Activated B cell treated with CpG ODN at 0.5 μM for 24 hours (primary cell): ENCODE measurements around the gene ARHGDIG. TPM values are rescaled to one million over a fixed set of nuclear protein-coding genes. Genes with fewer than 3 reads are reported as not detected.
A peak's percentile ranks its signal among the peaks of the same experiment; 100 is the strongest.

ENCODE experiments used
- ATAC-seq: fragments of 200-7000 bp; cut with Tn5 transposase; one replicate; pipeline ENCODE4 v1.10.0; 2021; ENCODE audit warnings: low read depth, mild to moderate bottlenecking, moderate library complexity
- CTCF ChIA-PET: fragments of 350-600 bp; sonication (Branson Sonifier 250); formaldehyde crosslinking; loops from one replicate; lab custom pipeline; 2021; ENCODE audit warnings: antibody characterized with exemption; lab: Charles Lee
- POLR2A ChIA-PET: fragments of 350-600 bp; sonication (Branson Sonifier 250); formaldehyde crosslinking; loops from one replicate; lab custom pipeline; 2021; ENCODE audit warnings: antibody characterized with exemption; lab: Charles Lee
- DNase-seq: peaks from one replicate; pipeline ENCODE4 v3.0.0; 2022
- H3K27ac Mint-ChIP-seq: one replicate; pipeline ENCODE4 v1.8.0; 2020; ENCODE audit warnings: mixed read lengths
- H3K27me3 Mint-ChIP-seq: one replicate; pipeline ENCODE4 v1.8.0; 2021; ENCODE audit warnings: mixed read lengths
- H3K36me3 Mint-ChIP-seq: one replicate; pipeline ENCODE4 v1.8.0; 2021; ENCODE audit warnings: low read depth, mixed read lengths
- H3K4me1 Mint-ChIP-seq: one replicate; pipeline ENCODE4 v1.8.0; 2021; ENCODE audit warnings: mixed read lengths
- H3K4me3 Mint-ChIP-seq: one replicate; pipeline ENCODE4 v1.8.0; 2020; ENCODE audit warnings: mild to moderate bottlenecking, mixed read lengths
- H3K9me3 Mint-ChIP-seq: one replicate; pipeline ENCODE4 v1.8.0; 2020; ENCODE audit warnings: mixed read lengths
- intact Hi-C: fragments of 100-400 bp; cut with micrococcal nuclease; formaldehyde crosslinking; loops from one replicate; pipeline ENCODE4 v1.15.1; 2024
- total RNA-seq: library from RNA; stranded (reverse); gene quantifications from 2 replicates; pipeline ENCODE4 v1.2.3, GENCODE V29; 2022
- TF ChIP-seq, protein P1 (sequence below): fragments of 200-600 bp; IDR thresholded peaks from one replicate; pipeline ENCODE4 v1.8.0; 2022; ENCODE audit warnings: antibody characterized with exemption, mild to moderate bottlenecking

Gene ARHGDIG
- total RNA-seq: not detected in 2 replicates

DNA sequence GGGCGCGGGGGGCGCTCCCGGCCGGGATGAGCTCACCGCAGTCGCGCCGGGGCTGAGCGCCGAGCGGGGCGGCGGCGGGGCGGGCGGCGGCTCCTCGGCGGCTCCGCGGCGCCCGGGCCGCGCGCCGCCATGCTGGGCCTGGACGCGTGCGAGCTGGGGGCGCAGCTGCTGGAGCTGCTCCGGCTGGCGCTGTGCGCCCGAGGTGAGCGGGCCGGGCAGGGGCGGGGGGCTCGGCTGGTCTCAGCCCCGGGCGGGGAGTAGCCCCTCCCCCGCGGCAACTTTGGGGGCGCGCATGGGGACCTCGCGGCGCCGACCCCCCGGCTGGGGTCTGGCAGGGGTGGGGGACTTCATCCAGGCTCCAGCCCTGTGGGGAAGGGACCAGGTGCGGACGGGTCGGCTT lies at the start of gene ARHGDIG:
Gene ARHGDIG, plus strand, starts transcription at position 40 of the 400 bp plus-strand sequence. Its CDS starts 90 bp downstream, at position 130.
- Mint-ChIP-seq H3K36me3 (no peaks in the 10 kb centered on the region), H3K27ac (no peak within 1 kb of the TSS), H3K4me3 (no peak within 1 kb of the TSS), H3K9me3 (no peaks in the 10 kb centered on the region), H3K4me1 (peaks cover 4% of the 10 kb centered on the region), H3K27me3 (peaks cover 14% of the 10 kb centered on the region)
- intact Hi-C loops: no loop called here
- POLR2A ChIA-PET: no interaction called here
- ATAC-seq (no peak), DNase-seq (no peak)
- TF ChIP-seq, protein P1, sequence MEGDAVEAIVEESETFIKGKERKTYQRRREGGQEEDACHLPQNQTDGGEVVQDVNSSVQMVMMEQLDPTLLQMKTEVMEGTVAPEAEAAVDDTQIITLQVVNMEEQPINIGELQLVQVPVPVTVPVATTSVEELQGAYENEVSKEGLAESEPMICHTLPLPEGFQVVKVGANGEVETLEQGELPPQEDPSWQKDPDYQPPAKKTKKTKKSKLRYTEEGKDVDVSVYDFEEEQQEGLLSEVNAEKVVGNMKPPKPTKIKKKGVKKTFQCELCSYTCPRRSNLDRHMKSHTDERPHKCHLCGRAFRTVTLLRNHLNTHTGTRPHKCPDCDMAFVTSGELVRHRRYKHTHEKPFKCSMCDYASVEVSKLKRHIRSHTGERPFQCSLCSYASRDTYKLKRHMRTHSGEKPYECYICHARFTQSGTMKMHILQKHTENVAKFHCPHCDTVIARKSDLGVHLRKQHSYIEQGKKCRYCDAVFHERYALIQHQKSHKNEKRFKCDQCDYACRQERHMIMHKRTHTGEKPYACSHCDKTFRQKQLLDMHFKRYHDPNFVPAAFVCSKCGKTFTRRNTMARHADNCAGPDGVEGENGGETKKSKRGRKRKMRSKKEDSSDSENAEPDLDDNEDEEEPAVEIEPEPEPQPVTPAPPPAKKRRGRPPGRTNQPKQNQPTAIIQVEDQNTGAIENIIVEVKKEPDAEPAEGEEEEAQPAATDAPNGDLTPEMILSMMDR: no peak
- CTCF ChIA-PET: no interaction called here

DNA sequence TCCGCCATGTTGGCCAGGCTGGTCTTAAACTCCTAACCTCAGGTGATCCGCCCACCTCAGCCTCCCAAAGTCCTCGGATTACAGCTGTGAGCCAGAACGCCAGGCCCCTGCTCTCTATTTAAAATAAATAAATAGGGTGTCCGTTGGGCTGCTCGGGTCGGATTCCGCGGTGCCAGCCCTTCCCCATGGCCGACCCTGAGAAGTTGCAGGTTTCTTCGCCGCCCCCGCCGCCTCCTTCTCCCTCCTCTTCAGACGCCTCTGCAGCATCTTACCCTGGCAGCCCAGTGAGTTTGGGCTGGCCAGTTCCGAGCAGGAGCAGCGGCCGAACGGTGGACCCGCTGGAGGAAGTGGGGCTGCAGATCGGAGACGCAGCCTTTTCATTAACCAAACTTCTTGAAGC lies 49.4 kb upstream of the ARHGDIG start:
- Mint-ChIP-seq H3K4me1 (peaks cover 38% of the 10 kb centered on the region), H3K9me3 (no peaks in the 10 kb centered on the region), H3K27me3 (no peaks in the 10 kb centered on the region), H3K4me3 (peak overlapping the region; percentile 19), H3K27ac (no peak overlapping the region), H3K36me3 (peaks cover 34% of the 10 kb centered on the region)
- TF ChIP-seq, protein P1: no peak
- DNase-seq (no peak), ATAC-seq (no peak)
- intact Hi-C loops: no loop called here
- ChIA-PET CTCF (no interaction called here), POLR2A (no interaction called here)

- peak; percentile 98 for DNase-seq
- ChIA-PET CTCF (interaction anchor here (0.7 to 0.9 kb wide), 3 partner anchors 11 to 181 kb away, joined by 3 to 4 read pairs (median 3); partner anchors contain the start of genes POLR3K and SNRNP25), POLR2A (interaction anchor here (0.5 to 2.3 kb wide), 25 partner anchors 9 to 455 kb away, joined by 3 to 27 read pairs (median 4); partner anchors contain the start of genes AXIN1, DECR2, MRPL28 and NPRL3)
- TF ChIP-seq, protein P1: no peak
- Mint-ChIP-seq H3K36me3 (peaks cover 10% of the 10 kb centered on the region), H3K27ac (peak within 1 kb of the TSS; percentile 99), H3K4me3 (peak within 1 kb of the TSS; percentile 98), H3K4me1 (peaks cover 18% of the 10 kb centered on the region), H3K27me3 (no peaks in the 10 kb centered on the region), H3K9me3 (no peaks in the 10 kb centered on the region)
- peak; percentile 85 for ATAC-seq
- intact Hi-C loops: loop anchor here (1.0 to 5.0 kb wide), 4 partner anchors 96 to 293 kb away; partner anchors contain the start of genes AXIN1, CAPN15 and NPRL3
Measured at GRCh38 chr16:234468-235305, 45.7 kb upstream of the ARHGDIG start, which contains the start of gene FAM234A. Gene FAM234A (plus strand): TSS chr16:234821. CDS start chr16:254414, 19,593 bp downstream.

- H3K36me3 Mint-ChIP-seq: peaks cover 12% of the 10 kb centered on the region
- ChIA-PET POLR2A (interaction anchor here (0.6 to 0.7 kb wide), 3 partner anchors 65 to 286 kb away, joined by 3 to 8 read pairs (median 6); no protein-coding TSS in a partner anchor), CTCF (interaction anchor here (0.6 kb wide), 1 partner anchor 89 kb away, joined by 5 read pairs; no protein-coding TSS in a partner anchor)
- ATAC-seq (no peak), DNase-seq (no peak)
- intact Hi-C loops: loop anchor here (5.0 kb wide), 1 partner anchor 287 kb away; the partner anchor contains the start of gene CAPN15
- TF ChIP-seq, protein P1: no peak
- peaks cover 21% of the 10 kb centered on the region for H3K4me1 Mint-ChIP-seq
- H3K9me3 Mint-ChIP-seq: no peaks in the 10 kb centered on the region
- no peak overlapping the region for H3K4me3 Mint-ChIP-seq
- no peak overlapping the region for H3K27ac Mint-ChIP-seq
- no peaks in the 10 kb centered on the region for H3K27me3 Mint-ChIP-seq
Measured at GRCh38 chr16:239948-240277, 40.5 kb upstream of the ARHGDIG start.

GRCh38 chr16:240559-240958 lies 39.8 kb upstream of the ARHGDIG start:
- CTCF ChIA-PET: no interaction called here

More at GRCh38 chr16:240559-240958, 39.8 kb upstream of the ARHGDIG start:
- H3K27me3 Mint-ChIP-seq: no peaks in the 10 kb centered on the region
- POLR2A ChIA-PET: interaction anchor here (0.6 to 0.7 kb wide), 3 partner anchors 65 to 168 kb away, joined by 3 to 6 read pairs (median 3); no protein-coding TSS in a partner anchor
- no peak overlapping the region for H3K4me3 Mint-ChIP-seq
- ATAC-seq: no peak
- intact Hi-C loops: no loop called here
- H3K9me3 Mint-ChIP-seq: no peaks in the 10 kb centered on the region
- H3K4me1 Mint-ChIP-seq: peaks cover 15% of the 10 kb centered on the region
- DNase-seq: no peak
- TF ChIP-seq, protein P1: no peak
- H3K36me3 Mint-ChIP-seq: peaks cover 6% of the 10 kb centered on the region
- H3K27ac Mint-ChIP-seq: no peak overlapping the region
